Gastroesophageal sphincter (tissue), 3 donors: ENCODE results near the gene DCST1.

Experiments used
- CTCF ChIP-seq, 4 experiments: fragments of 200-600 bp in 2 of 4; fragments of 450-650 bp in 2 of 4; sonication (generic) in 1 of 4; IDR thresholded peaks; one replicate each; pipeline ENCODE4 v1.5.1; 2017 to 2019; ENCODE audit warnings: antibody characterized with exemption in 4 of 4, mild to moderate bottlenecking in 2 of 4, moderate library complexity in 2 of 4
- POLR2A ChIP-seq, 2 donors: fragments of 450-650 bp; IDR thresholded peaks; one replicate each; pipeline ENCODE4 v1.6.1; 2017; ENCODE audit warnings: antibody characterized with exemption in 2 of 2, mild to moderate bottlenecking in 2 of 2, moderate library complexity in 1 of 2
- POLR2AphosphoS5 ChIP-seq: sonication (generic); formaldehyde crosslinking; IDR thresholded peaks from one replicate; pipeline ENCODE4 v1.6.1; 2017; ENCODE audit warnings: antibody characterized with exemption

GRCh38 chr1:155093911-155094621, 60.4 kb downstream of the DCST1 start:
- TF ChIP-seq CTCF (IDR thresholded peaks at IDR 0.05) (peak in 3 of 4 experiments; percentile 33 to 57 (median 48)), POLR2AphosphoS5 (no peak), POLR2A (IDR thresholded peaks at IDR 0.05) (no peak)
